GM12873 (cell line): ENCODE data around the gene TOR1AIP1.

Source experiments
- CTCF ChIP-seq: IDR thresholded peaks from 2 replicates; pipeline ENCODE4 v1.5.1; 2012; ENCODE audit warnings: low read depth, mild to moderate bottlenecking, moderate library complexity, low read length, control low read depth; ENCODE audit not compliant: insufficient read depth; ENCODE audit errors: missing control alignments

TOR1AIP1 gene

GRCh38 chr1:179875596-179876299 lies 6.3 kb upstream of the TOR1AIP1 start:
- TF ChIP-seq CTCF = no peak

- no peak for TF ChIP-seq CTCF
Observed at GRCh38 chr1:179876300-179876715, 5.8 kb upstream of the TOR1AIP1 start.

GRCh38 chr1:179877586-179878265 lies 4.4 kb upstream of the TOR1AIP1 start, which contains the start of gene TOR1AIP2:
TOR1AIP2 (minus strand) TSS chr1:179877803; CDS start chr1:179852665, 25,138 bp downstream.
- no peak for TF ChIP-seq CTCF

- TF ChIP-seq CTCF = no peak
Observed at GRCh38 chr1:179879797-179880196, 2.3 kb upstream of the TOR1AIP1 start.

- TF ChIP-seq CTCF = no peak
Observed at GRCh38 chr1:179881642-179882252, 338 bp upstream of the TOR1AIP1 start.

GRCh38 chr1:179883040-179883744 lies 1.1 kb downstream of the TOR1AIP1 start:
- TF ChIP-seq CTCF = no peak

GRCh38 chr1:179883745-179884138 lies 1.7 kb downstream of the TOR1AIP1 start:
- TF ChIP-seq CTCF = no peak
